ENCODE results near the gene GLDN. TPM values are rescaled to one million over a fixed set of nuclear protein-coding genes. Genes with fewer than 3 reads are reported as not detected.
A peak's percentile ranks its signal among the peaks of the same experiment; 100 is the strongest.

The GLDN gene
- total RNA-seq, 1 donor from 2014 or later = 3.4 TPM

DNA sequence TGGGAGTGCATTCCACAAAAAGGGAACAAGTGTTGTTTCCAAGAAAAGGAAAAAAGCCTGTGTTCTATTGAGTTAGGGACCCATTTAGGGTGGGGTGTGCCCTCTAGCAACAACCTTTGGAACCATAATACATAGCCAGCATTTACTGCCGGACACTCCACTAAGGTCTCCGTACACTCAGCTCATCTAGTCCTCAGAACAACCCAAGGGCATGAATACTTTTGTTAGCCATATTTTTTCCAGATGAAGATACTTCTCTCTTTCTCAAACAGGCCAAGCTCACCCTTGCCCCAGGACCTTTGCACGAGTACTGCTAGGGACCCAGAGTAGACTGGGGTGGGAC lies 46.2 kb downstream of the GLDN start:
- Histone ChIP-seq H3K27me3 (no peaks in the 10 kb centered on the region), H3K4me3 (no peak overlapping the region), H3K4me1 (no peaks in the 10 kb centered on the region), H3K27ac (no peak overlapping the region), H3K9me3 (no peaks in the 10 kb centered on the region), H3K36me3 (peaks cover 3 to 8% of the 10 kb centered on the region in 2 donors)
- TF ChIP-seq, protein P1, sequence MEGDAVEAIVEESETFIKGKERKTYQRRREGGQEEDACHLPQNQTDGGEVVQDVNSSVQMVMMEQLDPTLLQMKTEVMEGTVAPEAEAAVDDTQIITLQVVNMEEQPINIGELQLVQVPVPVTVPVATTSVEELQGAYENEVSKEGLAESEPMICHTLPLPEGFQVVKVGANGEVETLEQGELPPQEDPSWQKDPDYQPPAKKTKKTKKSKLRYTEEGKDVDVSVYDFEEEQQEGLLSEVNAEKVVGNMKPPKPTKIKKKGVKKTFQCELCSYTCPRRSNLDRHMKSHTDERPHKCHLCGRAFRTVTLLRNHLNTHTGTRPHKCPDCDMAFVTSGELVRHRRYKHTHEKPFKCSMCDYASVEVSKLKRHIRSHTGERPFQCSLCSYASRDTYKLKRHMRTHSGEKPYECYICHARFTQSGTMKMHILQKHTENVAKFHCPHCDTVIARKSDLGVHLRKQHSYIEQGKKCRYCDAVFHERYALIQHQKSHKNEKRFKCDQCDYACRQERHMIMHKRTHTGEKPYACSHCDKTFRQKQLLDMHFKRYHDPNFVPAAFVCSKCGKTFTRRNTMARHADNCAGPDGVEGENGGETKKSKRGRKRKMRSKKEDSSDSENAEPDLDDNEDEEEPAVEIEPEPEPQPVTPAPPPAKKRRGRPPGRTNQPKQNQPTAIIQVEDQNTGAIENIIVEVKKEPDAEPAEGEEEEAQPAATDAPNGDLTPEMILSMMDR (IDR thresholded peaks at IDR 0.05) = no peak
- no peak for DNase-seq (ENCODE audit: low spot score in 2 of 2)
- intact Hi-C loops (cut with DNase I) = loop anchor here (2.0 kb wide), 1 partner anchor 13 kb away; no protein-coding TSS in a partner anchor

DNA sequence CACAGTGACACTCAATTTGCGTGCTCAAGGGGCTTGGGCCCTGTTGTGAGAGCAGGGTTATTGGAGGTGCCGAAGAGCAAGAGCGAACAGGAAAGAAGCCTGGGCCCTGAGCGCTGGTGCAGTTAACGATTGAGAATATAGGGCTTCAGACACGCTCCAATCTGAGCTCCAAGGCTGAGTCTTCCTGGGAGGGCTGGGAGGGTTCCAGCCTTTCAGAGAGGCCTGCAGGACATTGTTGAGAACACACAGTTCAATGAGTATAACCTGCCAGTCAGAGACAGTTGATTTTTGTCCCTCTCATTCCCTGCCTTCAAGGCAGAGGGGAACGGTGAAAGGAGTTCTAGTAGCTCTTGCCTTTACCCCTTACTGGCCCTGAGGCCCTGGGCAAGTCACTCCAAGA lies 47.3 kb downstream of the GLDN start:
- Histone ChIP-seq H3K4me1 (no peaks in the 10 kb centered on the region), H3K4me3 (no peak overlapping the region)
- intact Hi-C loops (cut with DNase I) = no loop called here

DNA sequence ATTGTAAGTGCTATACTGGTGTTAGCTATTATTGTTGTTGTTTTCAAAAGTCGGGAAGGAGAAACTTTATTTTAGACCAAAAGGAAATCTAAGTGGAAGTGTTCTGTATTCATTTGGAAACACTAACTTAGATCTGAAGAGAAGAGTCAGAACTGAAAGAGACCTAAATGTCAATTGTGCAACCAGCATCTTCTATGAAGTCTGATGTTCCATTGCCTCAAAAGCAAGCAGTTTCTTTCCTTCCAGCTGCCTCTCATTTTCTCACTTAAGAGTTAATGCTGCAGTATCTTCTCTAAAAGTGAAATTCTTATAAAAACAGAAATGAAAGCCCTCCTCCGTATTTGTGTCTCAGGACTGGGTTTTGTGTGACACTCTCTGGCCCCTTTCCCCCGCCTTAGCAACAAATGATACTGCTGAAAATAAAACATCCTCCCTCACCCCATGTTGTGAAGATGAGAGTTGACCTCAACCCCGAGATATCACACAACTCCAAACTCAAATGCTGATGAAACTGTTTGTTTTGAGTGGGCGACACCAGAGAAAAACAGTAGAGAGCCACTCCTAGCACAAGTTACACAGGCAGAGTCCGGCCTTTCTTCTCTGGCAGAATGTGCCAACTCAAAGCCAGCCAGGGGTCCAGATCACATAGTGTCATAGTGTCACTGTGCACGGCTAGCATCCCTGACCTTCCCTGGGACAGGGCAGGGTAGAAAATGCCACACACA lies 48.9 kb downstream of the GLDN start:
- H3K4me3 ChIP-seq = no peak overlapping the region
- H3K4me1 ChIP-seq = no peaks in the 10 kb centered on the region
- DNase-seq (ENCODE audit: low spot score in 2 of 2) = no peak
- intact Hi-C loops (cut with DNase I) = no loop called here
- H3K27ac ChIP-seq = no peak overlapping the region
- H3K27me3 ChIP-seq = no peaks in the 10 kb centered on the region
- TF ChIP-seq, protein P1 (IDR thresholded peaks at IDR 0.05) = no peak
- no peaks in the 10 kb centered on the region for H3K36me3 ChIP-seq
- H3K9me3 ChIP-seq = no peaks in the 10 kb centered on the region

More for the DNA sequence above, 47.3 kb downstream of the GLDN start:
- no peak for DNase-seq (ENCODE audit: low spot score in 2 of 2)
- TF ChIP-seq, protein P1 (IDR thresholded peaks at IDR 0.05) = no peak
- Histone ChIP-seq H3K36me3 (peaks cover 3 to 8% of the 10 kb centered on the region in 2 donors), H3K27ac (no peak overlapping the region), H3K27me3 (no peaks in the 10 kb centered on the region), H3K9me3 (no peaks in the 10 kb centered on the region)

DNA sequence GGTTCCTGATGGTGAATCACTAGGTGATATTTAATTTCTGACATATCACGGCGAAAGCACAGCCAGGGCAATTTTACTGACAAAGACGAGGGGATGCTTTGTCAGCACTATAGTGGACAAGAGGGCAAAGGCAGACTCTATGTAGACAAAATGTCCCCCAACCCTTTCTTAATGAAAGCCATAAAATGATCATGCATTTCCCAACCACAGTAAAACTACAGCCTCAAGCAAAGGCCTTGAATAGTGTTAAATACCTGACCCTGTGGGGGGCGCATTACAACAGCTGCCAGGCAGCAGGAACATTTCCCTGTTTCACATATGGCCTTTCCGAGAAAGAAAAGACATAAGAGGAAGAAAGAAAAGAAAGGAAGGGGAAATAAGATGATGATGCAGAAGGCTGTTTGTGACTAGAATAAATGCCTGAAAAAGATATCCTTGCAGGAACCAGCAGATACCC lies 49.5 kb downstream of the GLDN start:
- no peak overlapping the region for H3K4me3 ChIP-seq
- H3K9me3 ChIP-seq = no peaks in the 10 kb centered on the region
- no peak for DNase-seq (ENCODE audit: low spot score in 2 of 2)
- no peaks in the 10 kb centered on the region for H3K27me3 ChIP-seq
- TF ChIP-seq, protein P1 (IDR thresholded peaks at IDR 0.05) = no peak
- no peak overlapping the region for H3K27ac ChIP-seq
- H3K4me1 ChIP-seq = no peaks in the 10 kb centered on the region
- peaks cover 0 to 2% of the 10 kb centered on the region in 2 donors for H3K36me3 ChIP-seq
- intact Hi-C loops (cut with DNase I) = no loop called here

DNA sequence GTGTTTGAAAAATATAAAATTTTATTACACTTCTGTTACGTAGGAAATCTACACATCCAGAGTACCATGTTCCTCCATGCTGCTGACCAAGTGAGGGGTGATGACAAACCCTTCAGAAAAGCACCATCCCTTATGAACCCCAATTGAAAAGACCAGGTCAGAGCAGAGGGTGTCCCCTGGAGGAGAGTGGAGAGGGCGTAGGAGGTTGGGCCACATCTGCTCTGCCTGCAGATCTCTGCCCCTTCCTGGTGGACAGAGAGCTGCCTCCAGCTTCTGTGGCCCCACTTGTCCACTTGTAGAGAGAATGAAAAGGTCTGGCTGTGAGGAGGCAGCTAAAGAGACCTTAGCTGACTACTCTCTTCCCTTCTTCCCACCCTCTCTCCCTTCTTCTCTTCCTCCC lies 55.5 kb downstream of the GLDN start:
- no peaks in the 10 kb centered on the region for H3K4me1 ChIP-seq
- no peak overlapping the region for H3K4me3 ChIP-seq
- no peak overlapping the region for H3K27ac ChIP-seq
- DNase-seq (ENCODE audit: low spot score in 2 of 2) = peak in 1 of 2 donors; percentile 44
- H3K27me3 ChIP-seq = no peaks in the 10 kb centered on the region
- peaks cover 5 to 20% of the 10 kb centered on the region in 2 donors for H3K36me3 ChIP-seq
- intact Hi-C loops (cut with DNase I) = no loop called here
- H3K9me3 ChIP-seq = no peaks in the 10 kb centered on the region
- TF ChIP-seq, protein P1 (IDR thresholded peaks at IDR 0.05) = no peak

Data from ascending aorta (tissue), 2 donors.